ENCODE data around the gene CNTN1. TPM values are rescaled to one million over a fixed set of nuclear protein-coding genes. Genes with fewer than 3 reads are reported as not detected.

Gene CNTN1
- total and polyA plus RNA-seq, 2 of the 13 experiments (the other 11 are each of a cell fraction or from before 2014, with no cell fraction given): 0.01 to 0.07 TPM

DNA sequence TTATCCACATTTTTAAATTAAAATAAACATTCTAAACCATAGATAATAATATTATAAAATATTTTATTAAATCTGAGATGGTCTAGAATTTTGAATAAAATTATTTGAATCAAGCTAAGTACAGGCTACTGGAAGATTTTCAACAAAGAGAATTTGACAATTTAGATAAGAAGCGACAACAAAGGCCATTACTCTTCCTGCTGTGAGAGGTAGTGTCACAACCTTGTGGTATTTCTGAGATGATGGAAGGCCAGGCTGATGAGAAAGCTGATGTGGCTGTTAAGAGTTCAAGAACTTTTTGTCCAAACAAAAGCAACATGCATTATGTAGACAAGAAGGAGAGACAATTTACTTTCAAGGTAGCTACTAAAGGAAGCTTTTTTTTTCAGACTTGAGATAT lies 43.7 kb upstream of the CNTN1 start (continued):
- TF ChIP-seq, protein P1, sequence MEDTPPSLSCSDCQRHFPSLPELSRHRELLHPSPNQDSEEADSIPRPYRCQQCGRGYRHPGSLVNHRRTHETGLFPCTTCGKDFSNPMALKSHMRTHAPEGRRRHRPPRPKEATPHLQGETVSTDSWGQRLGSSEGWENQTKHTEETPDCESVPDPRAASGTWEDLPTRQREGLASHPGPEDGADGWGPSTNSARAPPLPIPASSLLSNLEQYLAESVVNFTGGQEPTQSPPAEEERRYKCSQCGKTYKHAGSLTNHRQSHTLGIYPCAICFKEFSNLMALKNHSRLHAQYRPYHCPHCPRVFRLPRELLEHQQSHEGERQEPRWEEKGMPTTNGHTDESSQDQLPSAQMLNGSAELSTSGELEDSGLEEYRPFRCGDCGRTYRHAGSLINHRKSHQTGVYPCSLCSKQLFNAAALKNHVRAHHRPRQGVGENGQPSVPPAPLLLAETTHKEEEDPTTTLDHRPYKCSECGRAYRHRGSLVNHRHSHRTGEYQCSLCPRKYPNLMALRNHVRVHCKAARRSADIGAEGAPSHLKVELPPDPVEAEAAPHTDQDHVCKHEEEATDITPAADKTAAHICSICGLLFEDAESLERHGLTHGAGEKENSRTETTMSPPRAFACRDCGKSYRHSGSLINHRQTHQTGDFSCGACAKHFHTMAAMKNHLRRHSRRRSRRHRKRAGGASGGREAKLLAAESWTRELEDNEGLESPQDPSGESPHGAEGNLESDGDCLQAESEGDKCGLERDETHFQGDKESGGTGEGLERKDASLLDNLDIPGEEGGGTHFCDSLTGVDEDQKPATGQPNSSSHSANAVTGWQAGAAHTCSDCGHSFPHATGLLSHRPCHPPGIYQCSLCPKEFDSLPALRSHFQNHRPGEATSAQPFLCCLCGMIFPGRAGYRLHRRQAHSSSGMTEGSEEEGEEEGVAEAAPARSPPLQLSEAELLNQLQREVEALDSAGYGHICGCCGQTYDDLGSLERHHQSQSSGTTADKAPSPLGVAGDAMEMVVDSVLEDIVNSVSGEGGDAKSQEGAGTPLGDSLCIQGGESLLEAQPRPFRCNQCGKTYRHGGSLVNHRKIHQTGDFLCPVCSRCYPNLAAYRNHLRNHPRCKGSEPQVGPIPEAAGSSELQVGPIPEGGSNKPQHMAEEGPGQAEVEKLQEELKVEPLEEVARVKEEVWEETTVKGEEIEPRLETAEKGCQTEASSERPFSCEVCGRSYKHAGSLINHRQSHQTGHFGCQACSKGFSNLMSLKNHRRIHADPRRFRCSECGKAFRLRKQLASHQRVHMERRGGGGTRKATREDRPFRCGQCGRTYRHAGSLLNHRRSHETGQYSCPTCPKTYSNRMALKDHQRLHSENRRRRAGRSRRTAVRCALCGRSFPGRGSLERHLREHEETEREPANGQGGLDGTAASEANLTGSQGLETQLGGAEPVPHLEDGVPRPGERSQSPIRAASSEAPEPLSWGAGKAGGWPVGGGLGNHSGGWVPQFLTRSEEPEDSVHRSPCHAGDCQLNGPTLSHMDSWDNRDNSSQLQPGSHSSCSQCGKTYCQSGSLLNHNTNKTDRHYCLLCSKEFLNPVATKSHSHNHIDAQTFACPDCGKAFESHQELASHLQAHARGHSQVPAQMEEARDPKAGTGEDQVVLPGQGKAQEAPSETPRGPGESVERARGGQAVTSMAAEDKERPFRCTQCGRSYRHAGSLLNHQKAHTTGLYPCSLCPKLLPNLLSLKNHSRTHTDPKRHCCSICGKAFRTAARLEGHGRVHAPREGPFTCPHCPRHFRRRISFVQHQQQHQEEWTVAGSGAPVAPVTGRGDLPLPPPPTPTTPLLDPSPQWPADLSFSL (CRISPR knock-in tag; IDR thresholded peaks at IDR 0.05): no peak
- TF ChIP-seq RELA (CRISPR knock-in tag; IDR thresholded peaks at IDR 0.05) (no peak), ZNF10 (CRISPR knock-in tag; IDR thresholded peaks at IDR 0.05; ENCODE audit: borderline replicate concordance, low read depth) (no peak), ZNF296 (CRISPR knock-in tag; conservative IDR thresholded peaks at IDR 0.05) (no peak), NFYC (CRISPR knock-in tag; IDR thresholded peaks at IDR 0.05) (no peak)
- TF ChIP-seq, protein P2, sequence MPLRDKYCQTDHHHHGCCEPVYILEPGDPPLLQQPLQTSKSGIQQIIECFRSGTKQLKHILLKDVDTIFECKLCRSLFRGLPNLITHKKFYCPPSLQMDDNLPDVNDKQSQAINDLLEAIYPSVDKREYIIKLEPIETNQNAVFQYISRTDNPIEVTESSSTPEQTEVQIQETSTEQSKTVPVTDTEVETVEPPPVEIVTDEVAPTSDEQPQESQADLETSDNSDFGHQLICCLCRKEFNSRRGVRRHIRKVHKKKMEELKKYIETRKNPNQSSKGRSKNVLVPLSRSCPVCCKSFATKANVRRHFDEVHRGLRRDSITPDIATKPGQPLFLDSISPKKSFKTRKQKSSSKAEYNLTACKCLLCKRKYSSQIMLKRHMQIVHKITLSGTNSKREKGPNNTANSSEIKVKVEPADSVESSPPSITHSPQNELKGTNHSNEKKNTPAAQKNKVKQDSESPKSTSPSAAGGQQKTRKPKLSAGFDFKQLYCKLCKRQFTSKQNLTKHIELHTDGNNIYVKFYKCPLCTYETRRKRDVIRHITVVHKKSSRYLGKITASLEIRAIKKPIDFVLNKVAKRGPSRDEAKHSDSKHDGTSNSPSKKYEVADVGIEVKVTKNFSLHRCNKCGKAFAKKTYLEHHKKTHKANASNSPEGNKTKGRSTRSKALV (CRISPR knock-in tag; IDR thresholded peaks at IDR 0.05): no peak

All from HepG2 (cell line).